GM19025 (cell line): ENCODE results near the gene CMIP.

Experiments used
- ATAC-seq: cut with Tn5 transposase; IDR thresholded peaks from one replicate; pipeline ENCODE4 v1.9.1; 2021; ENCODE audit warnings: mild to moderate bottlenecking, low read depth, moderate library complexity; ENCODE audit not compliant: unreplicated experiment

The CMIP gene

GRCh38 chr16:81458827-81459598 is 14.4 kb downstream of the CMIP start:
- no peak for ATAC-seq

DNA sequence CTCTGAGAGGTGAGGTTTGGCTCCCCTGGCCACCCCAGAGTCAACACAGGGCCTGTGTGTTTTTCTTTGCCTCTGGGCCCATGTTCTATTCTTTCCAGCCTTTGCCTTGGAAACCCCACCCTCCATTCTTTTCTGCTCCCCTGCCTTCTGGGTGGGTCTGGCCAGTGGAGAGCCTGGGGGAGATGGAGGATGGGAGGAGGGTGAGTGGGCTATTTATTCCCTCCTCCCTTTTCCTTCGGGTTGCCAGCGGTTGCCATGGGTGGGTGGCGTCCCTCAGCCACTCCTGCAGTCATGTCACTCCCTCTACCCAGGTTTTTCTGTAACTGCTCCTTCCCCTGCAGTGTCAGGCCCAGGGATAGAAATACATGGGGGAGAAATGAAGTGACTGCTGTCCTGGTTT is 15.5 kb downstream of the CMIP start:
- no peak for ATAC-seq

DNA sequence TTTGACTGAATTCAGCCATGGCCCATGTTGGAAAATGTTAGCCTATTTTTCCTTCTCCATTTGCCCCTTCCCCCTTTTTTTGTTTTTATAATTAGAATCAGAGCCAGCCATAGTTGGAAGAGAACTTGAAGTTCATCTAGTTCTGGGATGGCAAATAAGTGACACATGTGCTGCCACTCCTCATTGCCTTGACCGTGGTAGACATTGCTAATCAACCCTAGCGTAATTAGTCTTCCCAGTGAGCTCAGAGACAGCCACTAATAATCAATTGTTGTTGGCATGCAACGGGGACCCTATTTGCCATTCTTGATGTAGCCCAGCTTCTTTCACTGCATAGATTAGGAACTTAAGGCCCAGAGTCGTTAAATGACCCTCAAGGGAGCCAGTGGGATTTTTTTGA is 16.6 kb downstream of the CMIP start:
- no peak for ATAC-seq

DNA sequence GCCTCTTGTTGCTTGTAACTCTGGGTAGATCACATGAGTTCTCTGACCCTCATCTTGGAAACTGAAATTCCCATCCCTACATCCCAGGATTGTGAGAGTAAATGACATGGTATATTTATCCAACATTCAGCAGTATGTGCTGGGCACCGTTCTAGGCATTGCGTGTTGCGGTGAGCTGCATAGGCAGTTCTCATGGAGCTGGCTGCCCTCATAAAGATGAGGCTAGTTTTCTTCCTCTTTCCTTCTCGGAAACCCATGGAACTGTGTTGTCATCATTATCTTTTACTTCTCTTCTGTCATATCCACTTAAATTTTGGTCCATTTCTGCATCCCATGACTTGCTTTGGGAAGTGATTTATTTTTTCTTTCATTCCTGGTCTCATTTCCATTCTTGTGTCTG is 17.2 kb downstream of the CMIP start:
- no peak for ATAC-seq

DNA sequence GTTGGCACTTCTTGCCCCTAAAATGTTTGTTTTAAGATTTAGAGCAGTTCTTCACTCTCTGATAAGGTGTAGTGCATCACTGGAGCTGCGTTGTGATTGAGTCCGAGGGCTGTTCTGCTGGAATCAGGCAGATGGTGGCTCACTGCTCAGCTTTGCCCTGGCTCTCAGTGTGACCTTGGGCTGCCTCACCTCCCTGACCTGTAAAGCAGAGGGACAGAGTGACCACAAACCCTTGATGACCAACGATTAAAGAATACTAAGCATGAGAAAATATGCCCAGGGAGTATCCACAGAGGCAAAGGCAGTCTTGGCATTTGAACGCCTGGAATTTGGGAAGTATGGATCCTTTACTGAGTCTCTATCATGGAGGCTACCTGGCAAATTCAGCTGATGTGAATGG is 18.1 kb downstream of the CMIP start:
- ATAC-seq, result no peak

DNA sequence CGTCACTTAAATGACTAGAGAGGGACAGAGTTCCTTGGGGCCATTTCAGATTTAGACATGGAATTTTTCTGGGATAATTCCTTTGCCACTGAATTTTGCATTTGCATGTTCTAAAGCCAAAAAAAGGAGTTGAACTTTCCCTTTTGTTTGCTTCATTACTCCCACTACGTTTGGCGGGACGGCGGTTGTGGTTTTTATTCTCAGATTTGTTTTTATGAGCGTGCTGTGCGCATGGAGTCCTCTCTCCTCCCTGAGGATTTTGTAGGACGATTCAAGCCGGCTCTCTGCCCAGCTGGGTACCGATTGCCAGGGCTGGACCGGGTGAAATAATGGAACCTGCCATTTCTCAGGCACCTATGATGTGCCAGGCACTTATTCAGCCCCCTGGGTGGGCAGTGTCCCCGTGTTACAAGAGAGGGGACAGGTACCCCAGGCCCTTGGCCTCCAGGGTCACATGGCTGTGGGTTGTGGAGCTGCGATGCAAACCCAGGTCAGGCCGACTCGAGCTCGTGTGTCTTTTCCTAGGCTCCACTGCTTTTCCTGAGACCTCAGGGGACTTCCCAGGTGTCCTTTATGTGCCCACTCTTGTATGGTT is 18.8 kb downstream of the CMIP start:
- no peak for ATAC-seq

GRCh38 chr16:81464279-81464678 is 19.7 kb downstream of the CMIP start:
- no peak for ATAC-seq

- no peak for ATAC-seq
Measured at GRCh38 chr16:81465375-81465943, 20.9 kb downstream of the CMIP start.

DNA sequence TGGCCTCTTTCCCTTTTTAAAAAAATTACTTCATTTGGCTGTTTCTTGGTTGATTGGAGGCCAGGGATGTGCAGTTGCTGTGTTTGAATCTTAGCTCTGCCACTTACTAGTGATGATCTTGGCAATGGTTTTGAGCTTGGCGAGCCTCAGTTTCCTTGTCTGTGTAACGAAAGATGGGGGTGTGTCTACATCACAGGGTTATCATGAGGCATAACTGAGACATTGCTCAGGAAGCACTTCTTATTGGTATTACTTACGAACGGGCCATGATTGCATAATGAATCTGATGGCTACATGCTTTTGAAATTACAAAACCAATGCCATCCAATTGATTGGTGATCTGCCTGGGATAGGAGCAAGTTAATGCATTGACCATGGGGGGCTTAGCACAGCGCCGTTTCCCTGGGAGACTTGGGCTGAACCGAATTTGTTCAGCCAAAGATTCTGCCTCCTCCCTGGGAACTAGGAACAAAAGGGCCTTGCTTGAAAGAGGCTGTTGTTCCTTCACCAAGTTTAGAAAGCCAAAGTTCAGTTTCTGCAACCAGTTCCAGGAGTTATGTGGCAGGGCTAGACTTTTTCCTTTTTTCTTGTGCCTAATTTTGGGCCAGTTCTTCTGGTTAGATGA is 21.9 kb downstream of the CMIP start:
- ATAC-seq, result no peak

DNA sequence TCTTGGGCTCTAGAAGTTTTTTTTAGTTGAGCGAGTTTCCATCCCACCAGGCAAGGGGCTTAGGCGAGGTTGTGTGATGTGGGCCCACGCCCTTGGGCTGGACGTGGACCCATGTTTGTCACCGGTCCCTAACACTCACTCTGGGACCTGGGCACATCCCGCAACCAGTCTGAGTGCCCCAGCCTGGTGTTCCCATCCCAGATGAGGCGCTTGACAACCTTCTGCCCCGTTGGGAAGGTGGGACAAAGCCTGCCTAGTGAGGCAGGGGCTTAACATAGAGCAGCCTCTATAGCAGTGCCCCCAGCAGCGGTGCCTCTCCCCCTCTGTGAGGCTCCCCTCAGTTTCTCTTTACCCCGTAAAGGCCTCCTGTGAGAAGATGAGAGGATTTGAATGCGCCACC is 22.5 kb downstream of the CMIP start:
- no peak for ATAC-seq

GRCh38 chr16:81467815-81468214 is 23.2 kb downstream of the CMIP start:
- ATAC-seq, result no peak

DNA sequence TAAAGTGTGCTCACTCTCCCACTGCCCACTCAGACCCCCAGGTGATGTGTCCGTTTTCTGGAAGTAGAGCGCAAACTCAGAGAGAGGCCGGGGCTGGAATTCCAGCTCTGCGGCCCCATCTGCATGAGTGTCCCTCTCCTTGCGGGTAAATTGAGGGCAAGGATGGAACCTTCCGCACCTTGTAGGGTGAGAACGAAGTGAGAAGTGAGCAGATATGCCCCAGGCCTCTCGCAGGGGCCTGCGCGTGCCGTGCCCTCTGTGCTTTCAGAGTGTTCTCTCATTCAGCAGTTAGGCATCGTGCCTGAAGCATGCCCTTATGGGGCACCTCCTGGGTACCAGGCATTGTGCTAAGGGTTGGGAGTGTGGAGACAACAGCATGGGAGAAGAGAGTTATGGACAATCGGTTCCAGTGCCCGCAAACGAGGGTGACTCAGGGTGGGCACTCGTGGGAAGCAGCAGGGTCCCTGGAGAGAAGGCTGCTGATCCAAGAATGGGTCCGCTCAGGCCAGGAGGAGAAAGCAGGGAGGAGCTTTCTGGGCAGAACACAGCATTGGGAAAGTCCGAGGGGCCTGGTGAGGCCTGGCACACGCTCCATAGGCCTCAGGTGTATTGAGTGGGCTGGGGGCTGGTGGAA is 23.8 kb downstream of the CMIP start:
- ATAC-seq, result no peak

- no peak for ATAC-seq
Measured at GRCh38 chr16:81469183-81469677, 24.6 kb downstream of the CMIP start.

- ATAC-seq, result peak; percentile 82
Measured at GRCh38 chr16:81469710-81470535, 25.3 kb downstream of the CMIP start.

- no peak for ATAC-seq
Measured at GRCh38 chr16:81470796-81471636, 26.4 kb downstream of the CMIP start.

GRCh38 chr16:81471882-81472281 is 27.3 kb downstream of the CMIP start:
- ATAC-seq, result no peak

DNA sequence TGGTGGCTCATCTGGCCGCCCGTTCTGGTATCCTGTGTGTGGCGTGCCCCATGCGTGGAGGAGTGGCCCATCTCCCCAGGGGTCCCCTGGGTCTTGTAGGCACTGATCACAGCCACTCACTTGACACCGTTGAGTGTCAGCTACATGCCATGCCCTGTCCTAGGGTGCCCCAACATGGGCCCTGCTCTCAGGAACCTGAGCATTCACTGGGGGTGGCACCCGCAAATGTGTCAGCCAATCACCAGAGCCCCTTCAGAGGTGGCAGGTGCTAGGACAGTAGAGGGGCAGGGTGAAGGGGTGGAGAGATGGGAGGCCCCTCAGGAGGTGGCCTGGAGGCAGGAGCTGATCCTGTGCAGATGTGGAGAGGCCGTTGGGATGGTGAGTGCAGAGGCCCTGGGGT is 27.8 kb downstream of the CMIP start:
- ATAC-seq, result no peak

DNA sequence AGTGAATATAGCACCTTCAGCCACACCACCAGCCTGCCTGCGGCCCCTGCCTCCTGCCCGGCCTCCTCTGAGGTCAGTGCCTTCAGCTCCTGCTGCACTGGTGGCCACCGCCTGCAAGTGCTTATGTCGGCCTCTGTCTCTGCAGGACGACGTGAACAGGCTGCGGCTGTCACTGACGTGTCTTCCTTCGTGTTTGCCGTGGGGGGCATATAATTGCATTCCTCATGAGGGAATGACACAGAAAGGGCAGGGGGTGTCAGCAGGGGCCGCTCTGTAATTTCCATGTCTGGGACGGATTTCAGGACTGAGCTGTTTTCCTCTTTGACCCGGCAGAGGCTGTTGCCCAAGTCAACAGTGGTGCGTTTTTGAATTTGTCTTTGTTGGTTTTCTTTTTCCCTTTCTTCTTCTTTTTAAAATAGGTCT is 28.5 kb downstream of the CMIP start:
- ATAC-seq, result no peak

- no peak for ATAC-seq
Measured at GRCh38 chr16:81473558-81473957, 28.9 kb downstream of the CMIP start.
